Ovary (tissue), 3 donors: ENCODE data around the gene NFIB.

Experiments
- EP300 ChIP-seq: sonication (generic); formaldehyde crosslinking; IDR thresholded peaks from one replicate; pipeline ENCODE4 v1.6.1; 2017; ENCODE audit warnings: antibody characterized with exemption
- TF ChIP-seq, protein P1 (sequence below), 3 donors: fragments of 450-650 bp in 2 of 3; fragments of 200-600 bp in 1 of 3; IDR thresholded peaks; one replicate each; pipeline versions ENCODE4 v1.5.1 to v1.8.0; 2016 to 2022; ENCODE audit warnings: antibody characterized with exemption in 3 of 3, mild to moderate bottlenecking in 1 of 3
- donor health status: DM: no; HTN: no; CAD: no.

DNA sequence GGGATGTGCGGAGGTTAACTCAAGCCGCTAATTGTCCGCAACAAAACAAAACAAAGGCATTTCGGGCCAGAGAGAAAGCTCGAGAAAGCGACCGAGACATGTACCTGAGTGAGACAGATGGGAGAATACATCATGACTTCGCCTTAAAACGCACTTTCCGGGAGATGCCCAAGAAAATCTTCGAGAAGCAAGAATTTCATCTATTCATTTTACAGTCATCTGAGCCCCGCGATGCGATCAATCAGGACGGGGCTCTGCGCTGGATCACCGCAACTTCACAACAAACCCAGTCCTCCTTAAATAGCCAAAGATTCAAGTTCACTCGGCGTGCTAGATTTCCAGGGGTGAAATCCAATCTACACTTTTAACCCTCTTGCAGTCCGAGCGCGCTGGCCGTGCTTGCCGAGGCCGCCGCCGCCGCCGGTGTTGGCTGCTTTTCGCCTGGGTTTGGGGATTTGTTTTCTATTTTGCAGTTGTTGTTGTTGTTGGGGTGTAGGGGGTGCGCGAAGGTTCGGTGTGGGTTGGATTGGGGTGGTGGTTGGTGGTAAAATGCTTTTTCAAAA lies 482 bp downstream of the NFIB start:
- TF ChIP-seq, protein P1, sequence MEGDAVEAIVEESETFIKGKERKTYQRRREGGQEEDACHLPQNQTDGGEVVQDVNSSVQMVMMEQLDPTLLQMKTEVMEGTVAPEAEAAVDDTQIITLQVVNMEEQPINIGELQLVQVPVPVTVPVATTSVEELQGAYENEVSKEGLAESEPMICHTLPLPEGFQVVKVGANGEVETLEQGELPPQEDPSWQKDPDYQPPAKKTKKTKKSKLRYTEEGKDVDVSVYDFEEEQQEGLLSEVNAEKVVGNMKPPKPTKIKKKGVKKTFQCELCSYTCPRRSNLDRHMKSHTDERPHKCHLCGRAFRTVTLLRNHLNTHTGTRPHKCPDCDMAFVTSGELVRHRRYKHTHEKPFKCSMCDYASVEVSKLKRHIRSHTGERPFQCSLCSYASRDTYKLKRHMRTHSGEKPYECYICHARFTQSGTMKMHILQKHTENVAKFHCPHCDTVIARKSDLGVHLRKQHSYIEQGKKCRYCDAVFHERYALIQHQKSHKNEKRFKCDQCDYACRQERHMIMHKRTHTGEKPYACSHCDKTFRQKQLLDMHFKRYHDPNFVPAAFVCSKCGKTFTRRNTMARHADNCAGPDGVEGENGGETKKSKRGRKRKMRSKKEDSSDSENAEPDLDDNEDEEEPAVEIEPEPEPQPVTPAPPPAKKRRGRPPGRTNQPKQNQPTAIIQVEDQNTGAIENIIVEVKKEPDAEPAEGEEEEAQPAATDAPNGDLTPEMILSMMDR (IDR thresholded peaks at IDR 0.05) = no peak
- no peak for TF ChIP-seq EP300
